GM12864 (cell line): Measurements from ENCODE around the gene ADAM29.
"Not testable (repeated sequence)": the region's sequence is repeated elsewhere in the genome, so short reads cannot be mapped to it uniquely, and the experiment has no call there.

Experiments
- DNase-seq: peaks from one replicate; pipeline ENCODE4 v3.0.0-alpha.2; 2011; ENCODE audit warnings: low read depth
- H3K4me3 ChIP-seq: 2 replicates; pipeline ENCODE4 v1.5.1; 2011; ENCODE audit warnings: mild to moderate bottlenecking, low read depth, low read length, control low read depth
- TF ChIP-seq, protein P1 (sequence below): IDR thresholded peaks from 2 replicates; pipeline ENCODE4 v1.5.1; 2011; ENCODE audit warnings: low read depth, mild to moderate bottlenecking, moderate library complexity, low read length, control low read depth, inconsistent platforms; ENCODE audit errors: missing control alignments

The ADAM29 gene

DNA sequence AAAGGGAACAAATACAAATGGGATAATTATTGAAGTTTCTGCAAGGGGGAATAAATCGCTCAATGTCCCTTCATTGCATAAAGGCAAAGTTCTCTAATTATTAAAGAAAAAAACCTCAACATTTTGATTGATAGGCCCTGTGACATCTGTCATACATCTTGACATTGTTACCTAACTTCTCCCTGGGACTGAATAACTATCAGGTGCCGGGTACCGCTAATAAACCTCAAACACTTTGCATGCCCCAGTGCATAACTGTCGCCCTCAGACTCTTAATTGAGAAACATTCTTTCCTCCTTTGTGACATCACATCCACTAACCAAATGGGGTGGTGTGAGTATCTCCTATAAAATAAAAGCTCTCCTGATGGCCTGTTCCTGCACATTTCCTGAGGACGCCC lies at the start of gene ADAM29:
Gene ADAM29 (plus strand): TSS at position 301 of the 400 bp plus-strand sequence. CDS start 57,168 bp downstream, outside the sequence.
- no peak within 1 kb of the TSS for H3K4me3 ChIP-seq
- TF ChIP-seq, protein P1, sequence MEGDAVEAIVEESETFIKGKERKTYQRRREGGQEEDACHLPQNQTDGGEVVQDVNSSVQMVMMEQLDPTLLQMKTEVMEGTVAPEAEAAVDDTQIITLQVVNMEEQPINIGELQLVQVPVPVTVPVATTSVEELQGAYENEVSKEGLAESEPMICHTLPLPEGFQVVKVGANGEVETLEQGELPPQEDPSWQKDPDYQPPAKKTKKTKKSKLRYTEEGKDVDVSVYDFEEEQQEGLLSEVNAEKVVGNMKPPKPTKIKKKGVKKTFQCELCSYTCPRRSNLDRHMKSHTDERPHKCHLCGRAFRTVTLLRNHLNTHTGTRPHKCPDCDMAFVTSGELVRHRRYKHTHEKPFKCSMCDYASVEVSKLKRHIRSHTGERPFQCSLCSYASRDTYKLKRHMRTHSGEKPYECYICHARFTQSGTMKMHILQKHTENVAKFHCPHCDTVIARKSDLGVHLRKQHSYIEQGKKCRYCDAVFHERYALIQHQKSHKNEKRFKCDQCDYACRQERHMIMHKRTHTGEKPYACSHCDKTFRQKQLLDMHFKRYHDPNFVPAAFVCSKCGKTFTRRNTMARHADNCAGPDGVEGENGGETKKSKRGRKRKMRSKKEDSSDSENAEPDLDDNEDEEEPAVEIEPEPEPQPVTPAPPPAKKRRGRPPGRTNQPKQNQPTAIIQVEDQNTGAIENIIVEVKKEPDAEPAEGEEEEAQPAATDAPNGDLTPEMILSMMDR, result no peak
- DNase-seq, result no peak

DNA sequence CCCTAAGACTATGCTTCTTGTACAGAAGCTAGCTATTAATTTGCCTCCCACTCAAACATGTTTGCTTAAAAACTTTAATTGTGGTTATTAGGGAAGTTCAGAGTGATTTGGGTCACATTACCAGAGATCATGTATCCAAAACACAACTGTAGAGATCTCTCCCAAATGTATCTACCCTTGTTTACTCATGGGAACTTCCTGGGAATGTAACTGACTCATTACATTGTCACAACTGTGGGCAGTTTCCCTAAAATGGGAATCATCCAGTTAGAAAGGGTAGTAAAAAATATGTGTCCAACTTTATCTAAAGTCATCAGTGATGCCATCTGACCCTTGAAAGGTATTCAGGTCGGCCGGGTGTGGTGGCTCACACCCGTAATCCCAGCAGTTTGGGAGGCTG lies 48.8 kb upstream of the ADAM29 start:
- DNase-seq, result no peak
- no peak overlapping the region for H3K4me3 ChIP-seq
- TF ChIP-seq, protein P1, result no peak

DNA sequence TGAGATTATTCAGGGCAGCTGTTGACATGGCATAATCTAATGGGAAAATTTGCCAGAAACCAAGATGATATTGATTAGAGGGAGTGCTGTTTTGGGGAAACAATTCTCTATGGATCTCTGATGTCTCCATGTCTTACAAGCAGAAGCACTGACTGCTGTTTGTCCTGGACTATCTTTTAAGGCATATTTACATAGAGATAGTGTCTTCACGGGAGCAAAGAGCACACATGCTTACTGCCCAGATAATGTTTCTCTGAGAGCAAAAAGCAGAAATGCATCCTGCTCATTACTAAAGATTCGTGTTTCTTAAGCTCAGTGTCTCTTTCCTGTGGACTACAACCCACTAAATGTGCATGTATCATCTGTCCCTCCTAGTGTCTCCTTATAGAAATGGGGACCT lies 47.8 kb upstream of the ADAM29 start:
- no peak overlapping the region for H3K4me3 ChIP-seq
- TF ChIP-seq, protein P1, result no peak
- DNase-seq, result no peak

DNA sequence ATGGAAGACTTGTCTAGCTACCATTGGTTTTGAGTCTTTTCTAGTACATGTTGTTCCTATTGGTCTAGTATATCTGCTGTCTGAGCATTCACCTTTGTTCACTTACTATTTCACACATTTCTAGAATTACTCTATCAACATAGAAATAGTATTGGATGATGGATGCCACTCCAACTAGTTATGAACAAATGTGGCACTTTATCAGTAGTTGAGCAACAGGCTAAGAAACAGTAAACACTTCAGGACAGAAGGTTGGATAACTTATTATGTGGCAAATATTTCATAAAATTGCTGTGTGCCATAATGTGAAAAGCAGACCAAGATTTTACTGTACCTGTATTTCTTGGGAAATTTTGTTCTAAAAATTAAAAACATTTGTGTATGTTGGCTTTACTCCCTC lies 46.8 kb upstream of the ADAM29 start:
- no peak for DNase-seq
- no peak overlapping the region for H3K4me3 ChIP-seq
- TF ChIP-seq, protein P1, result no peak

DNA sequence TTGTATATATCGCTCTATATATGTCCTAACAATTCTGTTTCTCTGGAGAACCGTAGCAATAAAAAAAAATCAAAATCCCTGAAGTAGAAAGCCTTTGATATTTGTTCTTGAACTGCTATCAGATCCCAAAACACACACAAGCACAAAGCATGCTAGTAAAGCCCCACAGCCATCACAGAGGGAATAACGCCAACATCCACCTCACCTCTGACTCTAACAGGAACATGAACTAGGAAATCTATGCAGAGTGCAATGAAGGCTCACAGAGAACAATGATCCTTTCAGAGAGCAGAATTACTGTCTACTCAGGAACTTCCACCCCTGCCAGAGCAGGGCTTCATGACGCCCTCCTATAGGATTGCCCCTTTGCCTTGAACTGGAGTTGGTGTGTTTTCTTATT lies 45.0 kb upstream of the ADAM29 start:
- not testable (repeated sequence) for DNase-seq, H3K4me3 ChIP-seq

DNA sequence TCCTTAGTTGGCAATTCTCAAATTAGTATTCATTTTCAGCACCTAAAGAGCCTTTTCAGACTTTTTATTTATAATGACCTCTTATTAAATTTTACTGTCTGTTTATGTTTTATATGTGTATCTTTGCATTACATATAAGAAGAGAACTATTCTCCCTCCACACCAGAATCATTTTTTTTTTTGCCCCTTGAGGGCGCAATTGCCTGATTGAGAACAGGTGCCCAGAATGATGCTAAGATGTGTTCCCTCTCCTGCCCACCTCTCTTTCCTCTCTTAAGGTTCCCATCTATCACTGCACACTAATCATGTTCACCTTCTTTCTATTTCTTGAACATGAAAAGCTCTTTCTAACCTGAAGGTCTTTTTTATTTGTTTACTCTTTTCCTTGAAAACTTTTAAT lies 44.2 kb upstream of the ADAM29 start:
- TF ChIP-seq, protein P1, result peak; percentile 16
- DNase-seq, result no peak
- no peak overlapping the region for H3K4me3 ChIP-seq

DNA sequence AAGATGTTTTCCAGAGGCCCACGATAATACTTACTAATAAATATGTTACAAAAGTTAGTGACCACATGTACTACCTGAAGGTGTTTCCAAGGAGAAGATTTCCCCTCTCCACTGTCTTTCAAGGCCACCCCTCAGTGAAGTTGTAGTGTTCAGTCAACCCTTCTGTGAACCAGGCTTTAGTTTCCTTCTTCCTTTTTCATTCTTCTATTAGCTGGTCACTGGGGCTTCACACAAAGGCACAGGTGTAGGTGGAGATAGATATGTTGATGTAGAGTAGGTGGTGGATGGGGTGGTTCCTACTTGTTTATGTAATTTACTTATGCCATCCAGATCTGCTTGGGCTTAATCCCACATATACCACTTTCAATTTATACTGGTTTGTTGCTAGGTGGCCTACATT lies 43.3 kb upstream of the ADAM29 start:
- TF ChIP-seq, protein P1, result no peak
- H3K4me3 ChIP-seq, result no peak overlapping the region
- DNase-seq, result no peak

DNA sequence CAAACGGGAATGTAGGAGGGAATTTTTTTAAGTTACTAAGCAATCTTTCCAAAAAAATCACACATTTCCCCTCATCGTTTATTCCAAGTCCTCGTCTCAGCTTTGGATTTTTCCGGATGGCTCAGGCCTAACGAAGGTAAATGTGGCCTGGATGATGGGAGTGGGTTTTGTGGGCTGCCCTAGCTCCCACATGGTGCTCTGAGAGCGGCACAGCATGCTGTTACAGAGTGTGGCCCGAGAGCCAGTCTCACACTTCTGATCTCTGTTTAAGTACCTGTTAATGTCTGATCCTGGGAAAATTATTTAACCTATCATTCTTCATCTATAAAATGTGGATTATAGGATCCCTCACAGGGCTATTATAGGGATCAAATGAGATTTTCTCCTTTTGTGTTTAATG lies 38.2 kb upstream of the ADAM29 start:
- TF ChIP-seq, protein P1, result no peak
- no peak for DNase-seq
- H3K4me3 ChIP-seq, result no peak overlapping the region
